C4-2B (cell line): Measurements from ENCODE around the gene CCT5.

Experiments
- CTCF ChIP-seq: fragments of 450-650 bp; conservative IDR thresholded peaks from 2 replicates; pipeline ENCODE4 v1.5.1; 2017; ENCODE audit warnings: mild to moderate bottlenecking
- ZFX ChIP-seq: fragments of 450-650 bp; IDR thresholded peaks from 2 replicates; pipeline ENCODE4 v1.6.1; 2017

- TF ChIP-seq CTCF (no peak), ZFX (no peak)
Observed at GRCh38 chr5:10209004-10209403, 41.1 kb upstream of the CCT5 start.
